GM12873 (cell line): ENCODE measurements around the gene COL24A1.

ENCODE experiments used
- CTCF ChIP-seq: IDR thresholded peaks from 2 replicates; pipeline ENCODE4 v1.5.1; 2012; ENCODE audit warnings: low read depth, mild to moderate bottlenecking, moderate library complexity, low read length, control low read depth; ENCODE audit not compliant: insufficient read depth; ENCODE audit errors: missing control alignments

COL24A1 gene

GRCh38 chr1:85940656-85941306 is 215.8 kb downstream of the COL24A1 start:
- TF ChIP-seq CTCF, result no peak

- no peak for TF ChIP-seq CTCF
These were observed 217.7 kb downstream of the COL24A1 start for GRCh38 chr1:85938829-85939228.

- TF ChIP-seq CTCF, result no peak
These were observed 220.1 kb downstream of the COL24A1 start for GRCh38 chr1:85936470-85936869.

- TF ChIP-seq CTCF, result no peak
These were observed 220.5 kb downstream of the COL24A1 start for GRCh38 chr1:85936057-85936456.

GRCh38 chr1:85935234-85935633 is 221.3 kb downstream of the COL24A1 start:
- no peak for TF ChIP-seq CTCF

GRCh38 chr1:85934516-85934915 is 222.1 kb downstream of the COL24A1 start:
- TF ChIP-seq CTCF, result no peak

- no peak for TF ChIP-seq CTCF
These were observed 222.6 kb downstream of the COL24A1 start for GRCh38 chr1:85933961-85934360.

- TF ChIP-seq CTCF, result peak; percentile 9
These were observed 244.8 kb downstream of the COL24A1 start for GRCh38 chr1:85911742-85912141.
